Endothelial cell of umbilical vein (primary cell): ENCODE results near the gene PRR18.

Experiments
- EZH2 ChIP-seq: IDR thresholded peaks from 2 replicates; pipeline ENCODE4 v1.6.1; 2012; ENCODE audit warnings: borderline replicate concordance, low read depth, mild to moderate bottlenecking, moderate library complexity, low read length, inconsistent platforms; ENCODE audit not compliant: severe bottlenecking
- POLR2A ChIP-seq: IDR thresholded peaks from 2 replicates; pipeline ENCODE4 v1.6.1; 2012; ENCODE audit warnings: low read depth, mild to moderate bottlenecking, control low read depth, low read length
- POLR2AphosphoS5 ChIP-seq: IDR thresholded peaks from 2 replicates; pipeline ENCODE4 v1.6.1; 2012; ENCODE audit warnings: low read depth, mild to moderate bottlenecking, control low read depth, low read length, moderate library complexity; ENCODE audit not compliant: insufficient read depth
- TF ChIP-seq, protein P1 (sequence below), 2 donors: IDR thresholded peaks; 1 replicate in 1 of 2; 2 replicates in 1 of 2; pipeline ENCODE4 v1.5.1; 2011; ENCODE audit warnings: low read length in 2 of 2, mild to moderate bottlenecking in 2 of 2, moderate library complexity in 2 of 2, control low read depth in 1 of 2, inconsistent platforms in 1 of 2, low read depth in 1 of 2; ENCODE audit not compliant: insufficient read depth in 1 of 2; ENCODE audit errors: extremely low read depth in 1 of 2

DNA sequence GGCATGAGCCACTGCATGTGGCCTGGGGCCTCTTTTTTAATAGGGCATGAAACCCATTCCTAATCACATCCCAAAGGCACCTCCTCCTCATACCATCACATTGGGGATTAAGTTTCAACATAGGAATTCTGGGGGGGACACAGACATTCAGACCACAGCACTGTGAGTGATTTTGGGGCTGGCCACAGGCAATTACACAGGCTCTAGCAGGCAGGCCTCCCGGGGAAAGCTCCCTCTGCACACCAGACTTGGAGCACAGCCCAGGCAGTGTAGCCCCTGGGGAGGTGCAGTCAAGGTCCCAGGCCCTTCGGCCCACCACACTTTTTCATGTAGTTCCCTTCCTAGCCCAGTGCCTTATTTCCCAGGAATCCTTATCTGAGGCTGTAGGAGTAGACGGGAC is 28.7 kb upstream of the PRR18 start:
- TF ChIP-seq POLR2A (no peak), POLR2AphosphoS5 (no peak), EZH2 (no peak)
- TF ChIP-seq, protein P1, sequence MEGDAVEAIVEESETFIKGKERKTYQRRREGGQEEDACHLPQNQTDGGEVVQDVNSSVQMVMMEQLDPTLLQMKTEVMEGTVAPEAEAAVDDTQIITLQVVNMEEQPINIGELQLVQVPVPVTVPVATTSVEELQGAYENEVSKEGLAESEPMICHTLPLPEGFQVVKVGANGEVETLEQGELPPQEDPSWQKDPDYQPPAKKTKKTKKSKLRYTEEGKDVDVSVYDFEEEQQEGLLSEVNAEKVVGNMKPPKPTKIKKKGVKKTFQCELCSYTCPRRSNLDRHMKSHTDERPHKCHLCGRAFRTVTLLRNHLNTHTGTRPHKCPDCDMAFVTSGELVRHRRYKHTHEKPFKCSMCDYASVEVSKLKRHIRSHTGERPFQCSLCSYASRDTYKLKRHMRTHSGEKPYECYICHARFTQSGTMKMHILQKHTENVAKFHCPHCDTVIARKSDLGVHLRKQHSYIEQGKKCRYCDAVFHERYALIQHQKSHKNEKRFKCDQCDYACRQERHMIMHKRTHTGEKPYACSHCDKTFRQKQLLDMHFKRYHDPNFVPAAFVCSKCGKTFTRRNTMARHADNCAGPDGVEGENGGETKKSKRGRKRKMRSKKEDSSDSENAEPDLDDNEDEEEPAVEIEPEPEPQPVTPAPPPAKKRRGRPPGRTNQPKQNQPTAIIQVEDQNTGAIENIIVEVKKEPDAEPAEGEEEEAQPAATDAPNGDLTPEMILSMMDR (IDR thresholded peaks at IDR 0.05; ENCODE audit: extremely low read depth in 1 of 2, insufficient read depth in 1 of 2, low read depth in 1 of 2, low read length in 2 of 2), result no peak
